Gastroesophageal sphincter (tissue), 4 donors: ENCODE results near the gene IFNGR2. TPM values are rescaled to one million over a fixed set of nuclear protein-coding genes. Genes with fewer than 3 reads are reported as not detected.
"Not testable (repeated sequence)": the region's sequence is repeated elsewhere in the genome, so short reads cannot be mapped to it uniquely, and the experiment has no call there.

ENCODE experiments used
- ATAC-seq: fragments of 150-250 bp; one replicate; pipeline ENCODE4 v1.9.1; 2016; ENCODE audit warnings: mild to moderate bottlenecking, moderate library complexity
- H3K27ac ChIP-seq, 4 donors: fragments of 200-600 bp; sonication (generic) in 3 of 4; 1 replicate in 3 of 4; 2 replicates in 1 of 4; pipeline ENCODE4 v1.5.1; 2016 to 2019
- H3K27me3 ChIP-seq: fragments of 200-600 bp; sonication (generic); one replicate; pipeline ENCODE4 v1.5.1; 2019
- H3K36me3 ChIP-seq, 2 donors: fragments of 200-600 bp; sonication (generic); one replicate each; pipeline ENCODE4 v1.5.1; 2019; ENCODE audit warnings: control low read depth in 1 of 2
- H3K4me1 ChIP-seq, 3 donors: fragments of 200-600 bp; sonication (generic); 1 replicate in 2 of 3; 2 replicates in 1 of 3; pipeline ENCODE4 v1.5.1; 2016 to 2019; ENCODE audit warnings: control low read depth in 2 of 3
- H3K4me3 ChIP-seq, 2 donors: fragments of 200-600 bp; sonication (generic); one replicate each; pipeline ENCODE4 v1.5.1; 2019; ENCODE audit warnings: mild to moderate bottlenecking in 1 of 2, moderate library complexity in 1 of 2
- H3K9me3 ChIP-seq, 3 donors: fragments of 200-600 bp; sonication (generic); one replicate each; pipeline ENCODE4 v1.5.1; 2017 to 2019; ENCODE audit warnings: control low read depth in 2 of 3
- EP300 ChIP-seq: sonication (generic); formaldehyde crosslinking; IDR thresholded peaks from one replicate; pipeline ENCODE4 v1.6.1; 2017; ENCODE audit warnings: antibody characterized with exemption, mild to moderate bottlenecking
- POLR2A ChIP-seq, 2 donors: fragments of 450-650 bp; IDR thresholded peaks; one replicate each; pipeline ENCODE4 v1.6.1; 2017; ENCODE audit warnings: antibody characterized with exemption in 2 of 2, mild to moderate bottlenecking in 2 of 2, moderate library complexity in 1 of 2
- POLR2AphosphoS5 ChIP-seq: sonication (generic); formaldehyde crosslinking; IDR thresholded peaks from one replicate; pipeline ENCODE4 v1.6.1; 2017; ENCODE audit warnings: antibody characterized with exemption
- WGBS, 2 donors: methylation state at CpG; one replicate each; pipeline ENCODE4 v1.1.5; 2018; ENCODE audit warnings: low coverage in 1 of 2; 5-methylcytosine and 5-hydroxymethylcytosine counted together
- total RNA-seq, 4 donors: library from RNA; depleted of rRNA; stranded (reverse); fragments of >200 nt; gene quantifications; one replicate each; pipeline ENCODE4 v1.1.0, GENCODE V29; 2016
- TF ChIP-seq, protein P1 (sequence below), 4 experiments: fragments of 200-600 bp in 2 of 4; fragments of 450-650 bp in 2 of 4; sonication (generic) in 1 of 4; IDR thresholded peaks; one replicate each; pipeline ENCODE4 v1.5.1; 2017 to 2019; ENCODE audit warnings: antibody characterized with exemption in 4 of 4, mild to moderate bottlenecking in 2 of 4, moderate library complexity in 2 of 4

Gene IFNGR2
- total RNA-seq, 4 donors from 2014 or later = 19.6 to 53.7 (median 41.1) TPM

DNA sequence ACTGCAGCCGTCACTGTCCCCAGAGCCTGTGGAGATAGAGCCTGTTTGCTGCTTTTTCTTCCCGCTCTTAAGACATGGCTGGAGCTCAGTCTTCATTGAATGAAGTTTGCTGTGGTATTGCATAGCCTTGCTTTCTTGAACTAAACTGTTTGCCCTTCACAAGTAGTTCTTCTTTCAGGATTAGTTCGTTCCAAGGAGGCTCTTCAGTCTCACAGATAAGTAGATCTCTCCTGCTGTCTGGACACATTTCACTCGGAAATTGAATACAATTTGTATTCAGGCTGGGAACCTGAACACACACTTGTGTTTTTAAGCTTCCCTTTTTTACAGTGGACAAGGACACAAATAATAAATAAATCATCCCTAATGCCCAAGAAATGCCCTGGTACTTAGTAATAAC, 43.8 kb upstream of the IFNGR2 start:
- H3K27ac ChIP-seq = peak overlapping the region in 3 of 4 donors; percentile 36 to 57 (median 55)

DNA sequence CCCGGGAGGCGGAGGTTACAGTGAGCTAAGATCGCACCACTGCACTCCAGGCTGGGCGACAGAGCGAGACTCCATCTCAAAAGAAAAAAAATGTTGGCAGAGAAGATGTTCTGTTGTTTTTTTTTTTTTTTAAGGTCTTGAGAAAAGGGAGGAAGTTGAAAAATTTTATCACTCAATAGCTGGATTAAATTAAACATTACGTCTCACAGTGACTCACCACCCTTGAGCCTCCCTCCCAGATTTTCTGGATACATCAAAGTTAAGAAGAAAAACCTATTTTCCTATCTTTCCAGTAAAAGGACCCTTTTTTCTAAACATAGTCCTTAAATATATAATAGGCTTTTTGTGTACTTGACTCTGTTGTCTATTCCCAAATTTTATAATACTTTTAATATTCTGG, 42.9 kb upstream of the IFNGR2 start:
- H3K27ac ChIP-seq = peak overlapping the region in 3 of 4 donors; percentile 36 to 57 (median 57)
- H3K4me1 ChIP-seq = peaks cover 0 to 27% (median 0%) of the 10 kb centered on the region in 3 donors
- H3K27me3 ChIP-seq = no peaks in the 10 kb centered on the region
- 52 to 54% methylated on average over 5 to 6 of the region's 6 CpGs for WGBS, 2 donors
- TF ChIP-seq, protein P1, sequence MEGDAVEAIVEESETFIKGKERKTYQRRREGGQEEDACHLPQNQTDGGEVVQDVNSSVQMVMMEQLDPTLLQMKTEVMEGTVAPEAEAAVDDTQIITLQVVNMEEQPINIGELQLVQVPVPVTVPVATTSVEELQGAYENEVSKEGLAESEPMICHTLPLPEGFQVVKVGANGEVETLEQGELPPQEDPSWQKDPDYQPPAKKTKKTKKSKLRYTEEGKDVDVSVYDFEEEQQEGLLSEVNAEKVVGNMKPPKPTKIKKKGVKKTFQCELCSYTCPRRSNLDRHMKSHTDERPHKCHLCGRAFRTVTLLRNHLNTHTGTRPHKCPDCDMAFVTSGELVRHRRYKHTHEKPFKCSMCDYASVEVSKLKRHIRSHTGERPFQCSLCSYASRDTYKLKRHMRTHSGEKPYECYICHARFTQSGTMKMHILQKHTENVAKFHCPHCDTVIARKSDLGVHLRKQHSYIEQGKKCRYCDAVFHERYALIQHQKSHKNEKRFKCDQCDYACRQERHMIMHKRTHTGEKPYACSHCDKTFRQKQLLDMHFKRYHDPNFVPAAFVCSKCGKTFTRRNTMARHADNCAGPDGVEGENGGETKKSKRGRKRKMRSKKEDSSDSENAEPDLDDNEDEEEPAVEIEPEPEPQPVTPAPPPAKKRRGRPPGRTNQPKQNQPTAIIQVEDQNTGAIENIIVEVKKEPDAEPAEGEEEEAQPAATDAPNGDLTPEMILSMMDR (IDR thresholded peaks at IDR 0.05) = no peak
- no peak for TF ChIP-seq EP300
- H3K4me3 ChIP-seq = no peak overlapping the region
- no peaks in the 10 kb centered on the region for H3K9me3 ChIP-seq
- peaks cover 0 to 29% of the 10 kb centered on the region in 2 donors for H3K36me3 ChIP-seq
- peak; percentile 50 for ATAC-seq

More for the DNA sequence above, 43.8 kb upstream of the IFNGR2 start:
- TF ChIP-seq POLR2A (IDR thresholded peaks at IDR 0.05) (no peak), EP300 (no peak), POLR2AphosphoS5 (no peak)
- TF ChIP-seq, protein P1 (IDR thresholded peaks at IDR 0.05) = no peak
- no peak overlapping the region for H3K4me3 ChIP-seq
- H3K9me3 ChIP-seq = no peaks in the 10 kb centered on the region
- peaks cover 0 to 37% of the 10 kb centered on the region in 2 donors for H3K36me3 ChIP-seq
- WGBS, 2 donors = 76 to 87% methylated on average over 3 to 4 of the region's 4 CpGs
- no peaks in the 10 kb centered on the region for H3K27me3 ChIP-seq
- H3K4me1 ChIP-seq = peaks cover 0 to 27% (median 0%) of the 10 kb centered on the region in 3 donors
- ATAC-seq = no peak

DNA sequence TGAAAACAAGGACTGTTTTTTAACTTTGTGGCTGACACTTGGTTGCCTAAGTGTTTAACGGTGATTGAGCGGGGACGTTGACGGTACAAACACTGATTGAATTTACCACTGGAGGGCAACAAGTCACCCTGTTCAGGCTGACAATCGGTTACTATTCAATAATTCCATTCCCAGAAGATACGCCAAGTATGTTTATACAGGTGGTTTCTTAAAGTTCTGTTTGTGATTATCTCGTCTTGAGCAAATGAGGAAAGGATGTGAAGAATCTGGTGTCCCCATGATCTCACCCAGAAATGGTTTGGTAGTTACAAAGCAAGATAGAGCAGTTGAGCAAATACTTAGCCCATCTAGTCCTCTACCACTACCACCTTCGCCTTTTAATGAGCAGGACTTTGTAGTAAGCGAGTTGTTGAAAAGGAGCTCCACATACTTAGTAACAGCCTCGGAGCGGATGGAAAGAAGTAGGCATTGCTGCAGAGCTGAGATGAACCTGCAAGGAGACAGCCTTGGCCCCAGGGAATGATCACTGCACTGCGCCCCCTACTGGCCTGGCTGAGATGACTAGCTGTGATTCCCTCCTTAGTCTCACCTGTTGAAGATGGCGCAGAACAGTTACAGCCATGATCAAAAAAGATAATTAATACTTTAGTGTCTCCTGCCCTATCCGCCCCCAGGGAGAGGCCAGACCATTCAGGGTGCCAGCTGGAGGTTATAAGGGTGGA, 42.2 kb upstream of the IFNGR2 start:
- H3K4me1 ChIP-seq = peaks cover 0 to 27% (median 0%) of the 10 kb centered on the region in 3 donors
- H3K4me3 ChIP-seq = peak overlapping the region in 1 of 2 donors; percentile 11
- peak; percentile 79 for ATAC-seq
- H3K9me3 ChIP-seq = no peaks in the 10 kb centered on the region
- H3K36me3 ChIP-seq = peaks cover 0 to 21% of the 10 kb centered on the region in 2 donors
- peak overlapping the region in 3 of 4 donors; percentile 5 to 57 (median 36) for H3K27ac ChIP-seq
- TF ChIP-seq POLR2A (IDR thresholded peaks at IDR 0.05) = no peak
- TF ChIP-seq, protein P1 (IDR thresholded peaks at IDR 0.05) = peak; percentile 71 to 82 (median 74)
- TF ChIP-seq POLR2AphosphoS5 = peak; percentile 12
- no peak for TF ChIP-seq EP300
- 20 to 22% methylated on average over 3 to 14 of the region's 14 CpGs for WGBS, 2 donors
- no peaks in the 10 kb centered on the region for H3K27me3 ChIP-seq

DNA sequence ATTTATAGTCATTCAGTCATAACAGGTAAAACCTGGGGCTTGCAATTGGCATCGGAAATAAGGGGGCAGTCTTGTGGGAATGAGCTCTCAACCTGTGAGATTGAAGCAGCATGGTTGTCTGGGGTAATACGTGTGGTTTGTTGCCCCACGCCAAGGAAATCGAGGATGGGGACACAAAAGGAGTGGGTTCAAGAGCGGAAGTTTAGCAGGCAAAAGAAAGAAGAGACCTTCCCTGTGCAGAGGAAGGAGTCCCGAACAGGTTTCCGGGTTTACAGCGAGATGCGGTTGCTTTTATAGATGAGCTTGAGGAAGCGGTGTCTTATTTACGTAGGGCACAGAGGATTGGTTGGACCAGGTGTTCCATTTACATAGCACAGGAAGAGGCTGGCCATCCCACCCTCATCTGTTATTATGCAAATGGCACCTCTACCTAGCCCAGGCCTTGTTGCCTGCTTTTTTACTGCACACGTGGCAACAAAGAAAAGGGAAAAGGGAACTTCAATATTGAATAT, 41.1 kb upstream of the IFNGR2 start:
- TF ChIP-seq POLR2A (IDR thresholded peaks at IDR 0.05) (peak; percentile 26), POLR2AphosphoS5 (no peak)
- no peak for ATAC-seq

DNA sequence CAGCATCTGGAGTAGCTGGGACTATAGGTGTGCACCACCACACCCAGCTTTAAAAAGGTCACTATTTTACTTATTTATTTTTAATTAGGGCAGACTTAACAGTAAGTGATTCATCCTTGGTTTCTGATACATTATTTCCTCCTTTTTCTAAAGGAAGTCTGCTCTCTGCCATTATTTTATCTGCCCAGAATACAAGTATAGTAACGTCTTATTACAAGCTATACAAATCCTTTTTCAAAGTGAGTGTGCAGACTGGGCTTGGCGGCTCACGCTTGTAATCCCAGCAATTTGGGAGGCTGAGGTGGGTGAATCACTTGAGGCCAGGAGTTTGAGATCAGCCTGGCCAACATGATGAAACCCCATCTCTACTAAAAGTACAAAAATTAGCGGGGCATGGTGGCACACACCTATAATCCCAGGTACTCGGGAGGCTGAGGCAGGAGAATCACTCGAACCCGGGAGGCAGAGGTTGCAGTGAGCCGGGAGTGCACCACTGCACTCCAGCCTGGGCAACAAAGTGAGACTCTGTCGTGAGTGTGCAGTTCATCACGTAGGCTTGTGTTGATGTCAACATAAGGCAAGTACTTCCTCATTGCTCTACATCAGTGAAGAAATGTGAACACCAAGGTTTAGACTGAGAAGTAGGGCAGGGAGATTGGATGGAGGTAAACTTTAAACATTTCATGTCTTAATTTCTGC, 39.2 kb upstream of the IFNGR2 start:
- H3K36me3 ChIP-seq, H3K27me3 ChIP-seq, H3K27ac ChIP-seq, ATAC-seq, H3K4me3 ChIP-seq: not testable (repeated sequence)
- Histone ChIP-seq H3K9me3 (peaks cover 0 to 22% (median 0%) of the 10 kb centered on the region in 3 donors), H3K4me1 (peaks cover 0 to 27% (median 0%) of the 10 kb centered on the region in 3 donors)
- WGBS, 2 donors = 64 to 70% methylated on average over 3 to 10 of the region's 10 CpGs

More for the DNA sequence above, 41.1 kb upstream of the IFNGR2 start:
- Histone ChIP-seq H3K4me1 (peaks cover 0 to 27% (median 0%) of the 10 kb centered on the region in 3 donors), H3K27me3 (no peaks in the 10 kb centered on the region), H3K9me3 (peaks cover 0 to 6% (median 0%) of the 10 kb centered on the region in 3 donors), H3K4me3 (peak overlapping the region in 1 of 2 donors; percentile 11), H3K36me3 (peaks cover 0 to 10% of the 10 kb centered on the region in 2 donors), H3K27ac (peak overlapping the region in 1 of 4 donors; percentile 57)
- 37 to 60% methylated on average over 12 of the region's 12 CpGs for WGBS, 2 donors
